B cell (primary cell): ENCODE results near the gene ADAMTS12.

Source experiments
- EZH2 ChIP-seq: IDR thresholded peaks from 2 replicates; pipeline ENCODE4 v1.6.1; 2012; ENCODE audit warnings: borderline replicate concordance, low read depth, mild to moderate bottlenecking, moderate library complexity, low read length; ENCODE audit not compliant: insufficient read depth, poor library complexity, severe bottlenecking
- TF ChIP-seq, protein P1 (sequence below): fragments of 200-600 bp; IDR thresholded peaks from one replicate; pipeline ENCODE4 v1.8.0; 2022; ENCODE audit warnings: antibody characterized with exemption, mild to moderate bottlenecking

DNA sequence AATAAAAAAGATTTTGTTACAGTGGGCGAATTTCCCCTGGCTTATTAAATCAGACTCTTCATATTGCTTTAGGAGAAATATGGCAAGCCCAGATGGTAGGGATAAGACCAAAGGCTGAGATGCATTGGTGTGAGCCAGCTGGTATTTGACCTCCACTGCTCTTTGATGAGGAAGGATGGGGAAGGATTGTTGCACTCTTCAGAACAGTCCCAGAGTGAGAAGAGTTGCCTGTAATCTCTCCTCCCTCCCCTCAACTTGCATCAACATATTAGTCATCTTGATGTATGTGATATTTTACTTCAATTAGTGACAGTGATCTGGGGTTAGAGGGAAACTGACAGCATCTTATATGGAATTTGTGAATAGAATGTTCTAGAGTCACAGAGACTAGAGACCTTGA lies 136.6 kb downstream of the ADAMTS12 start:
- TF ChIP-seq, protein P1, sequence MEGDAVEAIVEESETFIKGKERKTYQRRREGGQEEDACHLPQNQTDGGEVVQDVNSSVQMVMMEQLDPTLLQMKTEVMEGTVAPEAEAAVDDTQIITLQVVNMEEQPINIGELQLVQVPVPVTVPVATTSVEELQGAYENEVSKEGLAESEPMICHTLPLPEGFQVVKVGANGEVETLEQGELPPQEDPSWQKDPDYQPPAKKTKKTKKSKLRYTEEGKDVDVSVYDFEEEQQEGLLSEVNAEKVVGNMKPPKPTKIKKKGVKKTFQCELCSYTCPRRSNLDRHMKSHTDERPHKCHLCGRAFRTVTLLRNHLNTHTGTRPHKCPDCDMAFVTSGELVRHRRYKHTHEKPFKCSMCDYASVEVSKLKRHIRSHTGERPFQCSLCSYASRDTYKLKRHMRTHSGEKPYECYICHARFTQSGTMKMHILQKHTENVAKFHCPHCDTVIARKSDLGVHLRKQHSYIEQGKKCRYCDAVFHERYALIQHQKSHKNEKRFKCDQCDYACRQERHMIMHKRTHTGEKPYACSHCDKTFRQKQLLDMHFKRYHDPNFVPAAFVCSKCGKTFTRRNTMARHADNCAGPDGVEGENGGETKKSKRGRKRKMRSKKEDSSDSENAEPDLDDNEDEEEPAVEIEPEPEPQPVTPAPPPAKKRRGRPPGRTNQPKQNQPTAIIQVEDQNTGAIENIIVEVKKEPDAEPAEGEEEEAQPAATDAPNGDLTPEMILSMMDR, result no peak
- TF ChIP-seq EZH2, result no peak
